LNCaP clone FGC (cell line): ENCODE measurements around the gene KRTAP10-12.

ENCODE experiments used
- DNase-seq: peaks from one replicate; pipeline ENCODE4 v3.0.0-alpha.2; 2011; ENCODE audit warnings: low read depth
- H3K4me3 ChIP-seq: 2 replicates; pipeline ENCODE4 v1.5.1; 2011; ENCODE audit warnings: mild to moderate bottlenecking, low read depth, low read length, control low read depth
- CTCF ChIP-seq: IDR thresholded peaks from 2 replicates; pipeline ENCODE4 v1.5.1; 2012; ENCODE audit warnings: mild to moderate bottlenecking; ENCODE audit not compliant: control insufficient read depth, insufficient read depth; ENCODE audit errors: extremely low read depth

KRTAP10-12 gene

DNA sequence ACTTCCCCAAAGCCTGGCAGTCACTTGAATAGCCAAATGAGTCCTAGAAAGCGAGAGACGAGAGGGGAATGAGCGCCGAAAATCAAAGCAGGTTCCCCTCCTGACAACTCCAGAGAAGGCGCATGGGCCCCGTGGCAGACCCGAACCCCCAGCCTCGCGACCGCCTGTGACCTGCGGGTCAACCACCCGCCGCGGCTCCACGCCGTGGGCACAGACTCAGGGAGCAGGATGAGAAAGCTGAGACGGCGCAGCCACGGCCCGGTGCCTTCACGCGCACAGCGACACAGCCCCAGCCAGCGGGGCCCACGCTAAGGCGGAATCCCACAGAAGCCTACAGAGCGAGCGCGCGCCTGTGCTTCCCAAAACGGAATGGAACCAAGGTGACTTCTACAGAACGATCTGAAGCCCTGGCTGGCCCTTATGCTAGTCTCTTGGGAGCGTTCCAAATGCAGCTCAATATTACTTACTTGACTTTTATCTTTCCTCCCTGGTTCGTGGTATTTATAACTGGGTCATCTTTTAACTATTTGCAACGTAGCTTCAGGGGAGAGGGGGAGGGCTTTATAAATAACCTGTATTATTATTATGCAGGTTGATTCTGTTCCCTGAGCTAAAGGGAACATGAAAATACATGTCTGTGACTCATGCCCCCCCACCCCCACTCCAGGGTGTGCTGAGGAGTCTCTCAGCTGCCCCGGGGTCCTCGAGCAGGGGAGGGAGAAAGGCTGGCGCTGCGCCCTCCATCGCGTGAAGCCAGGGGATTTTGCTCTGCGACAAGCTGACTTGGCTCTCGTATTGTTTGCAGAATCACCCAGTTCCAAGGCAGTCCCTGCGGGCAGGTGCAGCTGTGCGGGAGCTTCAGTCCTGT is 12.7 kb downstream of the KRTAP10-12 start:
- no peak for DNase-seq
- TF ChIP-seq CTCF, result no peak
- no peak overlapping the region for H3K4me3 ChIP-seq

GRCh38 chr21:44710294-44710665 is 13.3 kb downstream of the KRTAP10-12 start:
- DNase-seq, result no peak
- no peak for TF ChIP-seq CTCF
- no peak overlapping the region for H3K4me3 ChIP-seq

DNA sequence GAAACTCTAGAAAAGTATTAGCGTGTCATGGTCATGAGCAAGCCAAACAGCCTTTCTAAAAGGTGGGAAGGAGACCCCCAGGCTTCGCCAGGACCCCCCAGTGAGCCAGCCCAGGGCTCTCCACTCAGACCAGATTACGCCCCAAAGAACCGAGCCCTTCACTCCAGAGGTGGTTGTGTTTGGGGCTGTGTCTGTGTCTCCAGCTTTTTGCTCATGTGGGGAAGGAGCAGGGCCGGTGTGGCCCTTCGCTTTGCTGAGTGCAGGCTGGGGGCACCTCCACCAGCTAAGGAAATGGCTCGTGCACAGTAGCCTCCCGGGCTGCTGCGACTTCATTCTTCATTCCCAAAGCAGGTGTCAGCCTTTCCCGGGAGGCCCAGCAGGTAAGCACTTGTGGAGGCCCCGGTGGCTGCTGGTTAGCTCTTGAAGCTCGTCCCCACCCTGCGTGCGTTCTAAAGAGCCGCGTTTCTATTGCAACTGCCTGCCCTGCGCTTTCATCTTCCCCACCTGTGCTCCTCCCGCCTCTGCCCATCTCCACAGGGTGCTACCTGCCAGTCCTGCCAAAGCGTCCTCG is 13.9 kb downstream of the KRTAP10-12 start:
- no peak overlapping the region for H3K4me3 ChIP-seq
- no peak for DNase-seq
- TF ChIP-seq CTCF, result no peak

DNA sequence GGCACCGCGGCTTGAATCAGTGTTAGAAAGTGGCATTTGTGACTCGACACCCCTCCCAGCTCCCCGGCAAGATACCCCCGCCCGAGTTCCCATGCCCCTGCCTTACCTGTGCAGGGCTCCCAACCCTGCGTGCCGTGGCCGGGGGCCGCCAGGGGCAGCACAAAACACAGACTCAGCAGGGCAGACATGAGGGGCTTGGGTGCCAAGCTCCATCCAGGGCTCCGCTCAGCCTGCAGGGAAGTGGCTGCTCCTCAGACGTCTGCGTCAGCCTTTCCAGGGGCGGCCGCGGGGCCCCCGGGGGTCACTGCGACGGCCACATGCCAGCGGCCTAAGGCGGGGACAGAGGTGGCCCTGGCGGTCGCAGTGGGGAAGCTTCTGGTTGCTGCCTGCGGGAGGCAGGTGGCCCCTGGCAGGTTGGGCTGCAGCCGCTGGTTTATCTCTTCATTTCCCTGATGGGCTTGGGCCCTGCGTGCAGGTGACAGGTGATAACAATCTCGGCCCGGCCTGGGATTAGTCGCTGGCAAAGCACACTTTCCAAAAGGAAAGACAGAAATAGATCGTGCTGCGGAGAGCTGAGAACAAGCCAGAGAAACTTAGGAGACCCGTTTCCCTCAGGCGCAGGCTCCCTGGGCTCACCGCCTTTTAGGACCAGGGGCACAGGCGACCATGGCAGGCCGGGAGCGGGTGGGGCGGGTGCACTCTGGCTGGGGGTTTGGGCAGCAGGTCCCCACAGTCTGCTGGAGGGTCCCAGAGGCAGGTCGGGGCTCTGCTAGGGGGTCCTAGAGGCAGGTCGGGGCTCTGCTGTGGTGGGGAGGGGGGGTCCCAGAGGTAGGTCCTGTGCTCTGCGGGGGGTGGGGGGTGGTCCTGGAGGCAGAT is 14.6 kb downstream of the KRTAP10-12 start, which contains the start of gene TSPEAR:
TSPEAR (minus strand) TSS at position 246 of the 876 bp plus-strand sequence; CDS start at position 188, 58 bp downstream.
- no peak within 1 kb of the TSS for H3K4me3 ChIP-seq
- peak; percentile 58 for DNase-seq
- no peak for TF ChIP-seq CTCF

DNA sequence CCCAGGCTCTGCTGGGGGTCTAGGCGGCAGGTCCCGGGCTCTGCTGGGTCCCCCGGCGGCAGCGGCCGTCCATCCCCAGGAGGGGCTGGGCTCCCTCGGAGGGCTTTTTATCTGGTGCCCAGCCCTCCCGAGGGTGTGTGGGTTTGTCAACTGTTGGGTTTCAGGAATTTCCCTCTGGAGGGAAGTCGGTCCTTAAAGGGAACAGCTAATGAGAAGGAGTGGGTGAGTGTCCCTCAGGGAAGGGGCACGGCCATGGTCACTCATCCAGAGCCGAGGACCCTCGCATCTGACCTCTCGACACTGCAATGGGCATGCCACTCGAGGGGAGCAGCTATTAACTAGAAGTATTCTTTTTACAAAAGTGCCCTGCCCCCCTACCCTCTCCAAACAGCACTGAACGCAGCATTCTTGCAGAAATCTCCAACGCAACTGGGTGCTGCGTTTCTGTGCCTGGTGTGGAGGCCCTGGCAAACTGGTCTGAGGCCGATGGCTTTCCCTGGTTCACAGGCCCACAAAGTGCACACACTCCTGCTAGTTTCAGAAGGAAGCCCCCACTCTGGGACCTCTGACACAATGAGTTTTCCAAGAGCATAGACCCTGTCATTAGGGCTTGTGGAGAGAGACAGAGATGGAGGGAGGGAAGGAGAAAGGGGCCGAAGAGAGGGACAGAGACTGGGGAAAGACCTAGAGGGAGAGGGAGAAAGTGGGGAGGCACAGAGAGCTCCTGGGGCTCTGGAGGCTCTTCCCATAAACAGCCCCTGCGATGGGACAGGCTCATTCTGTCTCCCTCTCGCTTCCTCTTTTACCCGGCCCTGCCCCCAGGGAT is 15.4 kb downstream of the KRTAP10-12 start:
- no peak for DNase-seq
- TF ChIP-seq CTCF, result no peak
- no peak overlapping the region for H3K4me3 ChIP-seq

DNA sequence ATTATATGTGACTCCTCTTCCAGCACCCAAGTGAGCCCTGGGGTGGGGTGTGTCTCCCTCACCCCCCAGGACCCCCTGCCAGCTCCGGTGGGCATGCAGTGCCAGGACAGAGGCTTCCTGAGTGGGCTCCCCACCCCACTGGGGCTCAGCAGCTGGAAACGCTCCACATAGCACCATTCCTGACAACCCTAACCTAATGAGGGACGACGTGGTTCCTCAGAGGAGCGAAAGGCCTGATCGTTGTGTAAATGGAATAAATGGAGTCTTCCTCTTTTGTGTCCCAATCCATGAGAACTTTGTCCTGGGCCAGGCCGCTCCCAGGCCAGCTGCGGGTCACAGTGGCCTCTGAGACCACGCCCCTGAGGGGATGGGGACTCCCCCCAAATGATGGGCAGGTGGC is 16.2 kb downstream of the KRTAP10-12 start:
- no peak for TF ChIP-seq CTCF
- H3K4me3 ChIP-seq, result no peak overlapping the region

More for the DNA sequence above, 16.2 kb downstream of the KRTAP10-12 start:
- no peak for DNase-seq
